Transverse colon (tissue), 4 donors: ENCODE results near the gene TMEM147.

Experiments used
- POLR2AphosphoS5 ChIP-seq, 3 donors: sonication (generic); formaldehyde crosslinking; IDR thresholded peaks; one replicate each; pipeline ENCODE4 v1.6.1; 2016; ENCODE audit warnings: antibody characterized with exemption in 3 of 3
- TF ChIP-seq, protein P1 (sequence below), 5 experiments: fragments of 200-600 bp in 3 of 5; fragments of 450-650 bp in 2 of 5; sonication (generic) in 3 of 5; IDR thresholded peaks; 1 replicate in 2 of 5; 2 replicates in 3 of 5; pipeline ENCODE4 v1.5.1; 2016 to 2017; ENCODE audit warnings: antibody characterized with exemption in 5 of 5, inconsistent platforms in 3 of 5, mild to moderate bottlenecking in 2 of 5, moderate library complexity in 1 of 5

DNA sequence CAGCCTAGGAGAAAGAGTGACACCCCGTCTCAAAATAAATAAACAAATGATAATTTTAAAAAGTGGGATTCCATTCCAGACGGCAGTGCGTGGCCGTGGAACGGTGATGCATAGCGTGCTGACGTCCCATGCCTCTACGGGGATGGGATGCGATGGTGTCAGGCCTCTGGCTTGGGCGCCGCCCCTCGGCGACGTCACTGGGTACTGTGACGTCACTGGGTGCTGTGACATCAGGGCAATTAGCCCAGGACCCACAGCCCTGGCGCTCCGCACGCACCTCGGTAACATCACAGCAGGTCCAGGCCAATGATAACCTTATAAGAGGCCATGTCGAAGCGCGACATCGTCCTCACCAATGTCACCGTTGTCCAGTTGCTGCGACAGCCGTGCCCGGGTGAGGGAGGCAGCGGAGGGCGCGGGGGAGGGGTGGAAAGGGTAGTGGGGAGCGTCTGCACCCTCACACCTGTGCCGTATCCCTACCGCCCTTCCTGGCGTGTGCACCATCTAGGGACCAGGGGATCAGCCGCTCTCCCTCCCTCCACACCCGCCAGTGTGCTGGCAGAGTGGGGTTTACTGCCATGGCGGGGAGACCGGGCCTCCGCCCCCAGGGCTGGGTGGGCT lies 12.1 kb upstream of the TMEM147 start, which contains the start of gene GAPDHS:
- TF ChIP-seq POLR2AphosphoS5 (IDR thresholded peaks at IDR 0.05) = no peak
- TF ChIP-seq, protein P1, sequence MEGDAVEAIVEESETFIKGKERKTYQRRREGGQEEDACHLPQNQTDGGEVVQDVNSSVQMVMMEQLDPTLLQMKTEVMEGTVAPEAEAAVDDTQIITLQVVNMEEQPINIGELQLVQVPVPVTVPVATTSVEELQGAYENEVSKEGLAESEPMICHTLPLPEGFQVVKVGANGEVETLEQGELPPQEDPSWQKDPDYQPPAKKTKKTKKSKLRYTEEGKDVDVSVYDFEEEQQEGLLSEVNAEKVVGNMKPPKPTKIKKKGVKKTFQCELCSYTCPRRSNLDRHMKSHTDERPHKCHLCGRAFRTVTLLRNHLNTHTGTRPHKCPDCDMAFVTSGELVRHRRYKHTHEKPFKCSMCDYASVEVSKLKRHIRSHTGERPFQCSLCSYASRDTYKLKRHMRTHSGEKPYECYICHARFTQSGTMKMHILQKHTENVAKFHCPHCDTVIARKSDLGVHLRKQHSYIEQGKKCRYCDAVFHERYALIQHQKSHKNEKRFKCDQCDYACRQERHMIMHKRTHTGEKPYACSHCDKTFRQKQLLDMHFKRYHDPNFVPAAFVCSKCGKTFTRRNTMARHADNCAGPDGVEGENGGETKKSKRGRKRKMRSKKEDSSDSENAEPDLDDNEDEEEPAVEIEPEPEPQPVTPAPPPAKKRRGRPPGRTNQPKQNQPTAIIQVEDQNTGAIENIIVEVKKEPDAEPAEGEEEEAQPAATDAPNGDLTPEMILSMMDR (IDR thresholded peaks at IDR 0.05) = no peak
